Thyroid gland (tissue), 4 donors: ENCODE measurements around the gene PSME1. TPM values are rescaled to one million over a fixed set of nuclear protein-coding genes. Genes with fewer than 3 reads are reported as not detected.

Source experiments
- DNase-seq, 2 donors: peaks; one replicate each; pipeline ENCODE4 v3.0.0-alpha.2; 2019
- H3K27ac ChIP-seq, 3 donors: fragments of 200-600 bp; sonication (generic); 1 replicate in 2 of 3; 2 replicates in 1 of 3; pipeline ENCODE4 v1.5.1; 2016 to 2019; ENCODE audit warnings: mild to moderate bottlenecking in 1 of 3, moderate library complexity in 1 of 3
- H3K27me3 ChIP-seq: fragments of 200-600 bp; sonication (generic); one replicate; pipeline ENCODE4 v1.5.1; 2019
- H3K36me3 ChIP-seq, 2 donors: fragments of 200-600 bp; sonication (generic); one replicate each; pipeline ENCODE4 v1.5.1; 2016 to 2019
- H3K4me1 ChIP-seq, 2 donors: fragments of 200-600 bp; sonication (generic); one replicate each; pipeline ENCODE4 v1.5.1; 2017 to 2019
- H3K4me3 ChIP-seq, 3 donors: fragments of 200-600 bp; sonication (generic); replicated peaks in 1 of 3; 1 replicate in 2 of 3; 2 replicates in 1 of 3; pipeline ENCODE4 v1.5.1; 2016; ENCODE audit warnings: mild to moderate bottlenecking in 1 of 3
- H3K9me3 ChIP-seq: fragments of 200-600 bp; sonication (generic); one replicate; pipeline ENCODE4 v1.5.1; 2017
- POLR2A ChIP-seq, 2 donors: fragments of 450-650 bp; IDR thresholded peaks; one replicate each; pipeline ENCODE4 v1.6.1; 2017; ENCODE audit warnings: antibody characterized with exemption in 2 of 2, mild to moderate bottlenecking in 2 of 2, moderate library complexity in 1 of 2
- WGBS, 2 donors: methylation state at CpG; one replicate each; pipeline ENCODE4 v1.1.5; 2017; 5-methylcytosine and 5-hydroxymethylcytosine counted together
- intact Hi-C: fragments of 100-400 bp; cut with DNase I; formaldehyde crosslinking; loops from one replicate; pipeline ENCODE4 v1.15.1; 2023
- total RNA-seq, 4 donors: library from RNA; depleted of rRNA; stranded (reverse); fragments of >200 nt; gene quantifications; one replicate each; pipeline ENCODE4 v1.2.3, GENCODE V29; 2016
- TF ChIP-seq, protein P1 (sequence below), 6 experiments: fragments of 200-600 bp in 3 of 6; fragments of 450-650 bp in 3 of 6; sonication (generic) in 3 of 6; IDR thresholded peaks; one replicate each; pipeline ENCODE4 v1.5.1; 2016 to 2019; ENCODE audit warnings: antibody characterized with exemption in 6 of 6, mild to moderate bottlenecking in 2 of 6, inconsistent platforms in 1 of 6, moderate library complexity in 1 of 6

The PSME1 gene
- total RNA-seq, 4 donors from 2014 or later, result 117 to 193 (median 186) TPM

GRCh38 chr14:24116128-24116814 lies 19.7 kb upstream of the PSME1 start:
- WGBS, 2 donors, result 58 to 76% methylated on average over 6 of the region's 6 CpGs
- peak overlapping the region in 2 of 3 donors; percentile 60 to 63 for H3K4me3 ChIP-seq
- intact Hi-C loops, result no loop called here
- H3K36me3 ChIP-seq, result peaks cover 31 to 38% of the 10 kb centered on the region in 2 donors
- TF ChIP-seq, protein P1, sequence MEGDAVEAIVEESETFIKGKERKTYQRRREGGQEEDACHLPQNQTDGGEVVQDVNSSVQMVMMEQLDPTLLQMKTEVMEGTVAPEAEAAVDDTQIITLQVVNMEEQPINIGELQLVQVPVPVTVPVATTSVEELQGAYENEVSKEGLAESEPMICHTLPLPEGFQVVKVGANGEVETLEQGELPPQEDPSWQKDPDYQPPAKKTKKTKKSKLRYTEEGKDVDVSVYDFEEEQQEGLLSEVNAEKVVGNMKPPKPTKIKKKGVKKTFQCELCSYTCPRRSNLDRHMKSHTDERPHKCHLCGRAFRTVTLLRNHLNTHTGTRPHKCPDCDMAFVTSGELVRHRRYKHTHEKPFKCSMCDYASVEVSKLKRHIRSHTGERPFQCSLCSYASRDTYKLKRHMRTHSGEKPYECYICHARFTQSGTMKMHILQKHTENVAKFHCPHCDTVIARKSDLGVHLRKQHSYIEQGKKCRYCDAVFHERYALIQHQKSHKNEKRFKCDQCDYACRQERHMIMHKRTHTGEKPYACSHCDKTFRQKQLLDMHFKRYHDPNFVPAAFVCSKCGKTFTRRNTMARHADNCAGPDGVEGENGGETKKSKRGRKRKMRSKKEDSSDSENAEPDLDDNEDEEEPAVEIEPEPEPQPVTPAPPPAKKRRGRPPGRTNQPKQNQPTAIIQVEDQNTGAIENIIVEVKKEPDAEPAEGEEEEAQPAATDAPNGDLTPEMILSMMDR (IDR thresholded peaks at IDR 0.05), result no peak
- no peak for TF ChIP-seq POLR2A (IDR thresholded peaks at IDR 0.05)
- no peak for DNase-seq
- H3K4me1 ChIP-seq, result peaks cover 13 to 14% of the 10 kb centered on the region in 2 donors
- no peaks in the 10 kb centered on the region for H3K9me3 ChIP-seq
- no peaks in the 10 kb centered on the region for H3K27me3 ChIP-seq
- no peak overlapping the region for H3K27ac ChIP-seq

- Histone ChIP-seq H3K4me3 (no peak overlapping the region), H3K9me3 (no peaks in the 10 kb centered on the region), H3K27me3 (no peaks in the 10 kb centered on the region), H3K36me3 (peaks cover 40 to 47% of the 10 kb centered on the region in 2 donors), H3K4me1 (peaks cover 13 to 14% of the 10 kb centered on the region in 2 donors), H3K27ac (no peak overlapping the region)
- 90% methylated on average over 6 of the region's 6 CpGs for whole genome bisulfite sequencing, 2 donors
- DNase-seq, result no peak
- intact Hi-C loops, result no loop called here
- TF ChIP-seq, protein P1 (IDR thresholded peaks at IDR 0.05), result no peak
- TF ChIP-seq POLR2A (IDR thresholded peaks at IDR 0.05), result no peak
Measured at GRCh38 chr14:24117179-24117578, 18.8 kb upstream of the PSME1 start.

DNA sequence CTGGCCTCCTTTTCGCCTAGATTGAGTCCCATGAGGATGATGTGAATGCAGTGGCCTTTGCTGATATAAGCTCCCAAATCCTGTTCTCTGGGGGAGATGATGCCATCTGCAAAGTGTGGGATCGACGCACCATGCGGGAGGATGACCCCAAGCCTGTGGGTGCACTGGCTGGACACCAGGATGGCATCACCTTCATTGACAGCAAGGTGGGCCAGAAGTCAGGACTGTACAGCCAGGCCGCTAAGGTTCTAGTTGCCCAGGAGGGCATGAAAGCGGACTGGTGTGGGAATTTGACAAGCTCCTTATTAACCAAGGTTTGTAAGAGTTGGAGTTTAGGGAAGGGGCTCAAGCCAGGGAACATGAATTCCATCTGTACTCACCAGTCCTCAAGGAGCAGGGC lies 16.3 kb upstream of the PSME1 start:
- 98 to 99% methylated on average over 6 of the region's 6 CpGs for WGBS, 2 donors
- Histone ChIP-seq H3K4me1 (peaks cover 13 to 14% of the 10 kb centered on the region in 2 donors), H3K27ac (no peak overlapping the region), H3K4me3 (no peak overlapping the region), H3K9me3 (no peaks in the 10 kb centered on the region), H3K27me3 (no peaks in the 10 kb centered on the region), H3K36me3 (peaks cover 55 to 69% of the 10 kb centered on the region in 2 donors)
- intact Hi-C loops, result no loop called here
- DNase-seq, result no peak
- TF ChIP-seq, protein P1 (IDR thresholded peaks at IDR 0.05), result no peak
- no peak for TF ChIP-seq POLR2A (IDR thresholded peaks at IDR 0.05)

DNA sequence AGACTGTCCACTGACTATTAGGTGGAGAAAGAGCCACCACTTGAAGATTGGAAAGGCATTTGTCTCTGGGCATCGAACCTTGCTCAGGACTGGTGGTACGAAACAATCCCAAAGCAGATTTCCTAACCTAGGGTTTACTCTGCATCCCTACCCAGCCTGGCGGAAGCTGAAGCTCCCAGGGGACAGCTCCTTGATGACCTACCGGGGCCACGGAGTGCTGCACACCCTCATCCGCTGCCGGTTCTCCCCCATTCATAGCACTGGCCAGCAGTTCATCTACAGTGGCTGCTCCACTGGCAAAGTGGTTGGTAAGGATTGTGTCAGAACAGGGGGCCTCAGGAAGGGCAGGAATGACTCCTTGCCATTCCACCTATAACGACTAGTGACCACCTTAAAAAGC lies 14.8 kb upstream of the PSME1 start:
- H3K27me3 ChIP-seq, result no peaks in the 10 kb centered on the region
- intact Hi-C loops, result no loop called here
- H3K4me3 ChIP-seq, result no peak overlapping the region
- DNase-seq, result no peak
- no peak overlapping the region for H3K27ac ChIP-seq
- H3K4me1 ChIP-seq, result peaks cover 6 to 10% of the 10 kb centered on the region in 2 donors
- peaks cover 55 to 69% of the 10 kb centered on the region in 2 donors for H3K36me3 ChIP-seq
- TF ChIP-seq POLR2A (IDR thresholded peaks at IDR 0.05), result no peak
- TF ChIP-seq, protein P1 (IDR thresholded peaks at IDR 0.05), result no peak
- H3K9me3 ChIP-seq, result no peaks in the 10 kb centered on the region
- WGBS, 2 donors, result 94 to 96% methylated on average over 8 of the region's 8 CpGs

DNA sequence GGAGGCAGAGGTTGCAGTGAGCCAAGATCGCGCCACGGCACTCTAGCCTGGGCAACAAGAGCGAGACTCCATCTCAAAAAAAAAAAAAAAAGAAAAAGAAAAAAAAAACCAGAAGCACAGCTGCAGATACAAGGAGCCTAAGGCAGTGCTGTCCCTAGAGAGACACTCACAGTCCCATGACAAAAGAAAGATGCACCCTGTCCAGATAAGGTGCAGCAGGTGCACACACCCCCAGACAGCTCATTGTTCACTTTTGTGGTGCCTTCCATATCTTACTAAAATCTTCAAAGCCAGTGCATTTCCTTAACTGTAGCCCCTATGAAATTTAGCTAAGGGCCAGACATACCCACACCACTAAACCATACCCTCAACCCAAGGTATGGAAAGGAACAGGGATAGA lies 13.6 kb upstream of the PSME1 start:
- DNase-seq, result no peak
- WGBS, 2 donors, result 94 to 96% methylated on average over 4 of the region's 4 CpGs
- no peaks in the 10 kb centered on the region for H3K4me1 ChIP-seq
- TF ChIP-seq, protein P1 (IDR thresholded peaks at IDR 0.05), result no peak
- TF ChIP-seq POLR2A (IDR thresholded peaks at IDR 0.05), result no peak
- no peaks in the 10 kb centered on the region for H3K9me3 ChIP-seq
- intact Hi-C loops, result no loop called here
- H3K27ac ChIP-seq, result no peak overlapping the region
- no peaks in the 10 kb centered on the region for H3K27me3 ChIP-seq
- H3K4me3 ChIP-seq, result no peak overlapping the region
- H3K36me3 ChIP-seq, result peaks cover 55 to 65% of the 10 kb centered on the region in 2 donors
